Epidermal melanocyte (primary cell): Measurements from ENCODE around the gene ALG8.
"Not testable (repeated sequence)": the region's sequence is repeated elsewhere in the genome, so short reads cannot be mapped to it uniquely, and the experiment has no call there.

ENCODE experiments used
- DNase-seq: peaks from one replicate; pipeline ENCODE4 v3.0.0; 2011; ENCODE audit warnings: low spot score; ENCODE audit not compliant: insufficient read length

Gene ALG8

GRCh38 chr11:78139422-78140391 is at the start of gene ALG8:
Gene ALG8, minus strand, starts transcription at chr11:78139626. Its CDS starts 38 bp downstream, at chr11:78139588.
- DNase-seq = peak; percentile 98

DNA sequence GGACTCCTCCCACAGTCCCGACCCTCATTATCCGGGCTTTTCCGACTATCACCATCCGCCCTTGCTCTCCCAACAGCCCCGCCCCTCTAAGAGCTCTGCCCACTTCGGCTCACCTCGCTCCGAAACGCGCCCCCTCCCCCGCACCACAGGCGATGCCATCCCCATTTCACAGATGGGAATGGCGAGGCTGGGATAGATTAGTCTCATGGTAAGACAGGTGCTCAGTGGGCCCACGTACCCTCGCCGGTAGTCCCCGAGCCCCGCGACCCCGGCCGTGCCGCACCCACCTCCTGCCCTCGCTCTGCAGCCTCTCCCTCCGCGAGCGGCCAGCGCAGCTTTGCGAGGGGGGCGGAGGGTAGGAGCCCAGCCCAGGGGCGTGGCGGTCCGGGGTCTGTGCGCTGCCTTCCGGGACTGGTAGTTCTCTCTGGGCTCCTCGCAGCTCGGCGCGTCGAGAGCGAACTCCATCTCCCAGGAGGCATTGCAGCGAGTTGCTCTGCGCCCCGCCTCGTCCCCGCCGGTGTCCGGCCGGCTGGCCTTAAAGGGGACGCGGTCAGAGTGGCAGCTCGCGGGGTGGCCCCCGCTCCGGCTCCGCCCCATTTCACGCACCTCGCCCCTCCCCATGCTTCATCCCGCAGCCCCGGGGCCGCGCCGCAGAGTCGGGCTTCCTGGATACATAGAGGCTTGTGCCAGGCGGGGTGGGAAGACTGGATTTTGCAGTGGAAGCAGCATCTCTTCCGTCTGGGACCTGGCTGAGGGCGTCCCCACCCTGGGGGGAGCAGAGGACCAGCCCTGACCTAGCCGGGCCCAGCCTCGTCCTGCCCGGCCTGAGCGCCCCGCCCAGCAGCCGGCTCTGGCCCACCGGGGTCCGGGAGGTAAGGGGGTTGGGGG is 49.1 kb upstream of the ALG8 start, which contains the start of the genes KCTD21 and USP35:
TSS of gene KCTD21 (minus strand) at position 341 of the 888 bp plus-strand sequence. CDS start 14,072 bp downstream, outside the sequence.
TSS of gene USP35 (plus strand) at position 634 of the 888 bp plus-strand sequence. CDS start 7,327 bp downstream, outside the sequence.
- DNase-seq = peak; percentile 98

DNA sequence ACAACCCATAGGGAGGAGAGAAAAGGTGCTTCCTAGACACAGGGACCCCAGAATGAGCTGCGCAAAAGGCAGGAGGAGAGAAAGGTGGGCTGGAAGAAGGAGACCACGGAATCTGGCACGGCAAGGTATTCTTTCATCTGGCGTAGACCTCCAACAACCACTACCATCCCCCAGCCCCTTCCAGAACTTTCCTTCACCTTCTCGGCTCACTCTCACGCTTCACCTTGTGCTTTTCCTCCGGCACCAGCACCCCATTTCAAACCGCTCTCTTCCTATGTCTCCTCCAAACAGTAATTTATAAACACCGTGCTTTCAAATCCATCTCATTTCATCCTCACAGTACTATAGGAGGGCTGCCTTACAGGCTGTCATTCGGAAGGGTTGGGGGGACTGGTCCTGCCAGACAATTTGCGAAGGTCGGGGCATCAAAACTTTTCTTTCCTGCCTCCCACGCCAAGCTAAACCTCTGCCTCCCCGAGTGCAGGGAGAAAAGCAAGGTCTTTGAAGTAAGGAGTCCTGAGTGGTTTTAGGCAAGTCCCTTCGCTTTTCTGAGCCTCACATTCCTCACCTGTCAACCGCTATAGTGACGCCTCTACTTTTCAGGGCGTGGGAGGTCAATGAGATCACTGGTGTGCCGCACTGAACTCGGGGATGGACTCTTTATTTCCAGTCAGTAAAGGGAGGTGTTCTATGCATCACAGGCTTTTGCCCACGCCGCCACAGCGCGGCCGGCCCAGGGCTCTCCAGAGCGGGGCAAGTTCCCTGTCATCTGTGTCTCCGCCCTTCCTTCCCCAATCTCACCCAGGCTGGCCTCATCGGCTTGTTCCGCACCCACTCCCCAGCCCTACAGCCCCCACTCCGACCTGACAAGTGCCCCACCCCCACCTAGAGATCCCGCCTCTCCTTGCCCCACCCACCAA is 48.2 kb upstream of the ALG8 start:
- no peak for DNase-seq

DNA sequence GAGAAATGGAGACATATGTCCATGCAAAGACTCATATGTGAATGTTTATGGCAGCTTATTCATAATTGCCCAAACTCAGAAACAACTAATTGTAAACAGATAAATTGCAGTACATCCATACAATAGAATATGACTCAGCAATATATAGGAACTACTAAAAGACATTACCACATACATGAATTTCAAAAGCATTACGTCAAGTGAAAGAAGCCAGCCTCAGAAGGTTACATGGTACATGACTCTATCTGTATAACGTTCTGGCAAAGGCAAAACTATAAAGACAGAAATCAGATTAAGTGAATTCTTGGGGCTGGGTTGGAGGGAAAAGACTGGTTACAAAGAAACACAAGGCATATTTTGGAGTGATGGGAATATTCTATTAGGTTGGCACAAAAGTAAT is 41.8 kb upstream of the ALG8 start:
- no peak for DNase-seq

- no peak for DNase-seq
Measured at GRCh38 chr11:78180751-78181150, 41.3 kb upstream of the ALG8 start.

GRCh38 chr11:78179459-78180071 is 40.1 kb upstream of the ALG8 start:
- DNase-seq = no peak

- no peak for DNase-seq
Measured at GRCh38 chr11:78177216-78177615, 37.8 kb upstream of the ALG8 start.

- no peak for DNase-seq
Measured at GRCh38 chr11:78176605-78177141, 37.2 kb upstream of the ALG8 start.

GRCh38 chr11:78175862-78176261 is 36.4 kb upstream of the ALG8 start:
- DNase-seq = not testable (repeated sequence)

- no peak for DNase-seq
Measured at GRCh38 chr11:78171951-78172350, 32.5 kb upstream of the ALG8 start.

DNA sequence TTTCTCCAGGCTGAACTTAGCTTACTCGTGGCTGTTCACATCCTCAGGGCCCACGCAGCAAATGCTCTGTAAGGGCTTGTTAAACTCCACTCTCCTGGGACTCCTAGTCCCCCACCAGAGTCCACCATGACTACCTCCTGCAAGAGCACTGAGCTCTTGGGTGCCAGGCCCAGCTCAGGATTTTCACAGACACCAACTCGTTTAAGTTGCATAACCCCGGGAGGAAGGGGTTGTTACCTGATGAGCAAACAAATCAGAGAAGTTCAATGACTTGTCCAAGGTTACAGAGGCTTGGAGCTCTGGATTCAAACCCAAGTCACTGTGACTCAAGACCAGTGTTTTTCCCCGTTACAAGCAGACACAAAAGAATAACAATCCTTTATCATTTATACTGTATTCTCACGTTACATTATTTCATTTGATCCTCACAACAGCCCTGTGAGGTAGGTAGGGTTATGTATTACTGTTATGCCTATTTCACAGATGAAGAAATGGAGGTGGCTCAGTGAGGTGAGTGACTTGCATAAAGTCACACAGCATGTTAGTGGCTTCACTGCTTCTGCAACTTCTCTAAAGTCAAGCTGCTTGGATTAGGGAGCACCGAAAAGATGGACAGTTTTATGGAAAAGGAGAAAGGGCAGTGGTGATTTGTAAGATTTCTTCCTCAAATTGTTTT is 31.6 kb upstream of the ALG8 start:
- no peak for DNase-seq

DNA sequence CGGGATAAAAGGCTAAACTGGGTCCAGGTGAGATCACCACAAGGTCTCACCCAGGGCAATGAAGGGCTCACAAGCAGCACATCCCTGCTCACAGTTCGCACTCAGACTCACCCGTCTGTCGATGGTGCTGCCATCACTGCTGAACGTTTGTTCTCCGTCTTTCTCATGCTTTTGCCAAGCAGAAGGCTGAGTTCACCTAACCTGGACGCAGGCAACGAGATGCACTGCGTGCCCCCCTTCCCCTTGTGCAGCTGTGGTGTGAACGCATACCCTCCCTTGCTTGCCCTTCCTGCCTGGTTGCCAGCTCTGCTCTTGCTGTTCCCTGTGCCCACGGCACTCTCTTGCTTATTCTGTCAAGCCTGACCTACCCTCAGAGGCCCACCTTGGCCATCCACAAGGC is 31.0 kb upstream of the ALG8 start:
- no peak for DNase-seq

- DNase-seq = no peak
Measured at GRCh38 chr11:78168539-78169477, 29.4 kb upstream of the ALG8 start.

DNA sequence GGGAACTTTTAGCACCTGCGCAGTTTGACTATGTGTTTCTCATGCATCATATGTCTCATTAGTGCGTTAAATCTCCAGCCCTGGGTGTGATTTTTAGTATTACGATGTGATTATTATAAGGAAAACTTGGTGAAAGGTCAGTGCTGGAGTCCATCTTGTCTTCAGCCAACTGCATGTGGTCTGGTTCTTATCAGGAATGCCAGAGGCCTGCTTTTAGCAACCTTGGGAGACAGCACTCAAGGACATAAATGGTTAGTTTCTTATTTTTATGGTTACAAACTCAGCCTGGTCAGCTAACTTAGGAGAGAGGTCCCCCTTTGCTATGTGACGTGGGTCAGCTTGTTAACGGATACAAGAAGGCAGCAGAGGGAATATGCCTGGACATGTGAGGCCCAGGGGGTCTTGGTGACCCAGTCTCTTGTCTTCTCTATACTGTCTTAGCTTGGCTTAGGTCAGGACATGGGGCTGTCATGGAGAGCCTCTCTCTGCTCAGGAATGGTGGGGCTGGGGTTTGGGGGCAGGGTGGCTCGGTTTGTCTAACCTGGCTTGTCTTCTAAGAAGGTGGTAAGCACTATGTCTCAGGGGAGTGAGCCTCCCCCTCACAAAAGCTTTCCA is 27.5 kb upstream of the ALG8 start:
- no peak for DNase-seq

GRCh38 chr11:78164471-78164870 is 25.0 kb upstream of the ALG8 start:
- DNase-seq = no peak

GRCh38 chr11:78163828-78164227 is 24.4 kb upstream of the ALG8 start:
- no peak for DNase-seq

DNA sequence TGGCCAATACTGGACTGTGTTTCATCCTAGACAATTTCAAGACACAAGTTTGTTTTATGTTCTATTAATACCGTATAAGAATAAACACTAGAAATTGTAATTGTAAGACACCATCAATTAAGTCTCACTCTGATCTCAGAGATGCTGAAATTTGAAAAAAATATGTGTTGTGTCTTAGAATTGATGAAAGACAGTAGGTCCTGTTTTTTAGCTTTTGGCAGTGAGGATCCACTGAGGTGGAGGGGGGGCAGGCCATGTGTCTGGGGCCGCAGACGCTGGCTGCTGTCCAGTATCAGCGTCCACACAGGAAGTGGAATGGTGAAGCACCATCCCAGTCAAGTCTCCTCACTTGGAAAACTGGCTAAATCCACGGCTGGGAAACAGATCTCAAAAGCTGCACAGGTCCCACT is 22.5 kb upstream of the ALG8 start:
- DNase-seq = peak; percentile 36

DNA sequence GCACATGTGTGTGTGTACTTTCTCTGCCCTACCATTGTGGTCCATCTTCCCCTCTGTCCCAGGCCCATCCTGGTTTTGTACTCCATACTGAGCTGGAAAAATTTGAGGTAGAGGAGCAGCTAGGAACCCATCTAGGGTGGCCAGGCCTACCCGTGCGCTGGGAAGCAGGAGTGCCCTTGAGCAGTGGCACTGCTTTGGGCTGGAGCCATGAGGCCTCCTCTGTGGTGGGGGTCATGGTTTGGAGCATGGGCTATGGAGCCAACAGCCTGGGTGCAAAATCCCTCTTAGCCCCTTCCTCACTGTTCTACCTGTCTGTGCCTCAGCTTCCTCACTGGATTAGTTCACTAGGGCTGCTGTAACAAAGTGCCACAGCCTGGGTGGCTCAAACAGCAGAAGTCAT is 21.9 kb upstream of the ALG8 start:
- DNase-seq = no peak
